HG03097 (cell line): ENCODE measurements around the gene AJM1.
"Not testable (repeated sequence)": the region's sequence is repeated elsewhere in the genome, so short reads cannot be mapped to it uniquely, and the experiment has no call there.

Experiments
- ATAC-seq: cut with Tn5 transposase; IDR thresholded peaks from one replicate; pipeline ENCODE4 v1.9.1; 2021; ENCODE audit not compliant: unreplicated experiment, low FRiP score

The AJM1 gene

GRCh38 chr9:136842380-136842948, at the start of gene AJM1:
Gene AJM1 (plus strand): TSS chr9:136842478. CDS start chr9:136844415, 1,937 bp downstream.
- peak; percentile 49 for ATAC-seq

- ATAC-seq: no peak
Observed at GRCh38 chr9:136793086-136793946, 49.0 kb upstream of the AJM1 start.

GRCh38 chr9:136794281-136794999, 47.8 kb upstream of the AJM1 start:
- no peak for ATAC-seq

GRCh38 chr9:136795000-136795348, 47.3 kb upstream of the AJM1 start:
- ATAC-seq: no peak

GRCh38 chr9:136796238-136796774, 46.0 kb upstream of the AJM1 start, which contains the start of gene CCDC183:
Gene CCDC183 (plus strand): TSS chr9:136796338. CDS start chr9:136796398, 60 bp downstream.
- ATAC-seq: no peak

- not testable (repeated sequence) for ATAC-seq
Observed at GRCh38 chr9:136796775-136797347, 45.4 kb upstream of the AJM1 start.

GRCh38 chr9:136798708-136799078, 43.6 kb upstream of the AJM1 start:
- no peak for ATAC-seq

- no peak for ATAC-seq
Observed at GRCh38 chr9:136799079-136799853, 43.0 kb upstream of the AJM1 start.

GRCh38 chr9:136799854-136800657, 42.2 kb upstream of the AJM1 start:
- no peak for ATAC-seq

GRCh38 chr9:136802321-136802720, 40.0 kb upstream of the AJM1 start:
- ATAC-seq: no peak

- ATAC-seq: not testable (repeated sequence)
Observed at GRCh38 chr9:136803009-136803550, 39.2 kb upstream of the AJM1 start.

- ATAC-seq: no peak
Observed at GRCh38 chr9:136803551-136804508, 38.4 kb upstream of the AJM1 start.

- no peak for ATAC-seq
Observed at GRCh38 chr9:136804509-136805206, 37.6 kb upstream of the AJM1 start.

GRCh38 chr9:136805207-136805740, 37.0 kb upstream of the AJM1 start:
- ATAC-seq: no peak

GRCh38 chr9:136806067-136806466, 36.2 kb upstream of the AJM1 start:
- ATAC-seq: no peak

- no peak for ATAC-seq
Observed at GRCh38 chr9:136806631-136807201, 35.6 kb upstream of the AJM1 start.
